MG63 (cell line): ENCODE data around the gene SH3RF2. TPM values are rescaled to one million over a fixed set of nuclear protein-coding genes. Genes with fewer than 3 reads are reported as not detected.

Experiments used
- DNase-seq: peaks from one replicate; pipeline ENCODE4 v3.0.0-alpha.2; 2020
- H3K27me3 ChIP-seq: fragments of 250-450 bp; sonication (Bioruptor Pico); 2 replicates; pipeline ENCODE4 v1.5.1; 2020; ENCODE audit warnings: mild to moderate bottlenecking, moderate library complexity
- H3K36me3 ChIP-seq: fragments of 250-450 bp; sonication (Bioruptor Pico); 2 replicates; pipeline ENCODE4 v1.5.1; 2020; ENCODE audit warnings: mild to moderate bottlenecking, moderate library complexity
- H3K4me3 ChIP-seq: fragments of 250-450 bp; sonication (Bioruptor Pico); 2 replicates; pipeline ENCODE4 v1.5.1; 2020; ENCODE audit warnings: mild to moderate bottlenecking, moderate library complexity
- H3K9me3 ChIP-seq: fragments of 250-450 bp; sonication (Bioruptor Pico); 2 replicates; pipeline ENCODE4 v1.5.1; 2020; ENCODE audit warnings: mild to moderate bottlenecking, moderate library complexity
- total RNA-seq: library from RNA; depleted of rRNA; stranded (reverse); fragments of >200 nt; shearing (Covaris generic); gene quantifications from 2 replicates; pipeline ENCODE4 v1.2.3, GENCODE V29; 2014; ENCODE audit warnings: low replicate concordance

SH3RF2 gene
- total RNA-seq, 1 experiment from 2014 or later = 0.26 TPM

- Histone ChIP-seq H3K27me3 (no peaks in the 10 kb centered on the region), H3K36me3 (no peaks in the 10 kb centered on the region), H3K9me3 (no peaks in the 10 kb centered on the region), H3K4me3 (no peak overlapping the region)
- no peak for DNase-seq
Measured at GRCh38 chr5:146026307-146027010, 90.1 kb downstream of the SH3RF2 start.

- Histone ChIP-seq H3K4me3 (no peak overlapping the region), H3K27me3 (no peaks in the 10 kb centered on the region), H3K9me3 (no peaks in the 10 kb centered on the region), H3K36me3 (no peaks in the 10 kb centered on the region)
- peak; percentile 54 for DNase-seq
Measured at GRCh38 chr5:146027751-146028150, 91.4 kb downstream of the SH3RF2 start.

- Histone ChIP-seq H3K27me3 (no peaks in the 10 kb centered on the region), H3K9me3 (no peaks in the 10 kb centered on the region), H3K4me3 (no peak overlapping the region), H3K36me3 (no peaks in the 10 kb centered on the region)
- DNase-seq = no peak
Measured at GRCh38 chr5:146032911-146033310, 96.5 kb downstream of the SH3RF2 start.

DNA sequence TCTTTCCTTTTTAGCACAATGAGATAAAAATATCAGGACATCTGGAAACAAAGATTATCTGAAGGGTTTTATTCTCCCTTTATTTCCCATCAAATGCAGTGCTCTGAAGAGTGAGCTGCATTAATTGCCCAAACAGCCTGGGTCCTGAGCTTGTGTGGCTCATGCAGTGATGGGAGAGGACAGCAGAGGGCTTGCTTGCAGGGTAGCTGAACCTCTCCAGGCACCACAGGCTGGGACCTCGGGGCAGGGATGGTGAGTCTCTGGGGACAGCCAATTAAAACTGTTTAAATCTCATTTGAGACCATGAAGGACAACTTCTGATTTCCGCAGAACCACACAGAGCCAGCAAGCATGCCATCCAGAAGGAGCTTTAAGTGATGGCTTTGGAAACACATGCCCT is 97.7 kb downstream of the SH3RF2 start:
- H3K27me3 ChIP-seq = no peaks in the 10 kb centered on the region
- no peak overlapping the region for H3K4me3 ChIP-seq
- no peaks in the 10 kb centered on the region for H3K36me3 ChIP-seq
- DNase-seq = no peak
- H3K9me3 ChIP-seq = no peaks in the 10 kb centered on the region

DNA sequence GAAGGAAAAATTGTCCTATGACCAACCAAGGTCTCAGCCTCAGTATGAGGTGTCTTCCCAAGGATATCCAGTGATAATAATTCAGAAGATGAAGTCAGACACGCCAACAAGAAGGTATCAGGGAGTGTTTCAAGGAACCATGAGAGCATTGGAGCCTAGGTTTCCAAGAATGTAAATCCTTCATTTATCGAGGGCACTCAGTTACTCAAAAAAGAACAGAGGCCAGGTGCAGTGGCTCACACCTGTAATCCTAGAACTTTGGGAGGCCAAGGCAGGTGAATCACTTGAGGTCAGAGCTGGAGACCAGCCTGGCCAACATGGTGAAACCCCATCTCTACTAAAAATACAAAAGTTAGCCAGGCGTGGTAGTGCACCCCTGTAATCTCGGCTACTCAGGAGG is 98.2 kb downstream of the SH3RF2 start:
- Histone ChIP-seq H3K36me3 (no peaks in the 10 kb centered on the region), H3K9me3 (no peaks in the 10 kb centered on the region), H3K27me3 (no peaks in the 10 kb centered on the region), H3K4me3 (no peak overlapping the region)
- no peak for DNase-seq

GRCh38 chr5:146039420-146039819 is 103.0 kb downstream of the SH3RF2 start:
- Histone ChIP-seq H3K9me3 (no peaks in the 10 kb centered on the region), H3K27me3 (no peaks in the 10 kb centered on the region), H3K4me3 (no peak overlapping the region), H3K36me3 (no peaks in the 10 kb centered on the region)
- no peak for DNase-seq

DNA sequence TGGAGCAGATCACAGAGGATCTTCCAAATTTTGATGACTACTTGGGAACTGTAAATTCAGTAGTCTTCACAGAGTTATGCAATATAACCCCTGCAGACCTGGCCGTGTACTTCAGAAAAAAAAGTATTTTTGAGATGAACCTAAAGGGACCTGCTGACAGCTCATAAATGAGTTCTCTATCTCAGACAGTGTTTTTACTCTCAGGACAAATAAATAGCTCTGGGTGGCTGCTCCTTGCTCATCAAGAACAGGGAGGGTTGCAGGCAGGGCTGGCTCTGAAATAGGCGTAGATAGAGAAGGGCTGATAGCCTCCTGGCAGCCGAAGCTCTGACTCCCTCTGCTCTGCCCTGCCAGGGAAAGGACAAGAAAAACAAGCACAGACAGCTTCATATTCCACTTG is 104.1 kb downstream of the SH3RF2 start:
- no peak for DNase-seq
- H3K27me3 ChIP-seq = no peaks in the 10 kb centered on the region
- no peak overlapping the region for H3K4me3 ChIP-seq
- no peaks in the 10 kb centered on the region for H3K9me3 ChIP-seq
- H3K36me3 ChIP-seq = no peaks in the 10 kb centered on the region

- Histone ChIP-seq H3K27me3 (no peaks in the 10 kb centered on the region), H3K9me3 (no peaks in the 10 kb centered on the region)
- no peak for DNase-seq
Measured at GRCh38 chr5:146041180-146041789, 104.9 kb downstream of the SH3RF2 start.

DNA sequence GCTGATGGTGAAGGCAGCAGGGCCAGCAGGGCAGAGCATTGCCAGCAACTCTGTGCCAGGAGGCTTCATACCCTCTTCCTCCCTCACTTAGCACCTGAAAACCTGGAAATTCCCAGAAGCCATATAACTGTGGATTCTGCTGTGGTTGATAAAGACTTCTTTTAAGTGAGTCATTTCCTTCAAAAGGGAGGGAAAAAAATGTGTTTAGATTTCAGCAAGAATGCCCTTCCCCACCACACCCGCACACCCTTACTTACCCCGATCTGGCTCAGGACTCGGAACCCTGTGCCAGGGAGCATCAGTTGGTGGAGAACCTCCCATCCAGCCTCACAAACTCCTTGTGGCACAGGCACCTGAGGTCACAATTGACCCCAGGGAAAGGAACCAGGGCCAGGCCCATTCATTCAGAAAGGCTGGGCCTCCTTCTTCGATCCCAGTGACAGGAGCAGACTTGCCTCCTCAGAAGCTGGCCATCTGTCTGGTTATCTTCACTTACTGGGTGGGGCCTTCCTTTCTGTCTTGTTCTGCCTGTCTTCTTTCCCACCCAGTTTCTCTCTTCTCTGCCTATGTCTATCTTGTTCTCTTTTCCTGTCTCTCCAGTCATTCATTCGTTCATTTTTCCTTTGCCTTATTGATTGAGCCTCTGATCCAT is 106.4 kb downstream of the SH3RF2 start:
- Histone ChIP-seq H3K9me3 (no peaks in the 10 kb centered on the region), H3K27me3 (no peaks in the 10 kb centered on the region), H3K36me3 (no peaks in the 10 kb centered on the region), H3K4me3 (no peak overlapping the region)
- DNase-seq = peak; percentile 79

More at GRCh38 chr5:146041180-146041789, 104.9 kb downstream of the SH3RF2 start:
- Histone ChIP-seq H3K36me3 (no peaks in the 10 kb centered on the region), H3K4me3 (no peak overlapping the region)

DNA sequence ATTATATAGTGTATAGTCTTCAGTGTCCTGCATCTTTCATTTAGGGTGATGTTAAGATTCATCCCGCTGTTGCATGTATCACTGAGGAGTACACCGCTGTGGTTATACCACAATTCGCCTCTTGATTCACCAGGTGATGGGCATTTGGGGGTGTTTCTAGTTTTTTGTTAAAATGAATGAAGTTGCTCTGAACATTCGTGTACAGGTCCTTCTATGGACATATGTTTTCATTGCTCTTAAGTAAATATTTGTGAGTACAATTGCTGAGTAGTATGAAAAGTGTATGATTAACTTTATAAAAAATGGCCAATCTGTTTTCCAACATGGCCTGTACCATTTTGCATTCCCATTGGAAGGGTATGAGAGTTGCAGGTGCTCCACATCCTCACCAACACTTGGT is 107.3 kb downstream of the SH3RF2 start:
- Histone ChIP-seq H3K9me3 (no peaks in the 10 kb centered on the region), H3K4me3 (no peak overlapping the region), H3K27me3 (no peaks in the 10 kb centered on the region), H3K36me3 (no peaks in the 10 kb centered on the region)
- no peak for DNase-seq

DNA sequence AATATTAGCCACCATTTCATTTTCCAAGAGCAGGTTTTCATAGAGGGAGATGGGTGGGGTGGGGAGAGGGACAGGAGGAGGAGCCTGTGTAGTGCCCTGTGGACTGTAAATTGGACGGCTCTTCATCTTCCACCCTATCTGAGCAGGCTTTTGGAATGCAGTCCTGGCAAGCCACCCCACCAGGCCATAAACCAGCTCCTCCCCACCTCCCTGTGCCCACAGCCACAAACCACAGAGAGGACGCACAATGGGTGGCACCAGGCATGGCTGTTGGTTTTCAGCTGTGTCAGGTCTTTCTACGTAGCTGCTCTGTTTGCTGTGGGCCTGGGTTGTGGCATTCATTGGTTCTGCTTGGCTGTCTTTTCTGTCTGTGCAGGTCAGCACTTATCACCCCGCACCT is 111.0 kb downstream of the SH3RF2 start:
- Histone ChIP-seq H3K27me3 (no peaks in the 10 kb centered on the region), H3K4me3 (no peak overlapping the region), H3K36me3 (no peaks in the 10 kb centered on the region), H3K9me3 (no peaks in the 10 kb centered on the region)
- no peak for DNase-seq

GRCh38 chr5:146048994-146049703 is 112.8 kb downstream of the SH3RF2 start:
- Histone ChIP-seq H3K27me3 (no peaks in the 10 kb centered on the region), H3K9me3 (no peaks in the 10 kb centered on the region), H3K36me3 (no peaks in the 10 kb centered on the region), H3K4me3 (no peak overlapping the region)
- DNase-seq = peak; percentile 44

DNA sequence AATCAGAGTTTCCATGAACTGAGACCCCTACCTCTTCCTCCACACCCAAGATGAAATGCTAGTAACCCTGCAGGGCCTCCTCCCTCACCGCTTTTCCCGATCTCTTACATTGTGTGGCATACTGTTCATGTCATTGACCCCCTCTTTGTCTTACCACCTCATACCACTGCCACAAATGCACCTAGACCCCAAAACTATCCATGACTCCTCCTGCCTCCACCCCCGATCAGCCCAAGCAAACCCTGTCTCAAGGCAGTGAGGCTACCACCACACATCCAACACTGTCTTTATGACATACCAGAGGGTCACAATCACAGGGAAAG is 113.3 kb downstream of the SH3RF2 start:
- no peak for DNase-seq
- H3K9me3 ChIP-seq = no peaks in the 10 kb centered on the region
- no peaks in the 10 kb centered on the region for H3K27me3 ChIP-seq
- no peak overlapping the region for H3K4me3 ChIP-seq
- no peaks in the 10 kb centered on the region for H3K36me3 ChIP-seq

- Histone ChIP-seq H3K36me3 (no peaks in the 10 kb centered on the region), H3K27me3 (no peaks in the 10 kb centered on the region), H3K4me3 (no peak overlapping the region), H3K9me3 (no peaks in the 10 kb centered on the region)
- DNase-seq = no peak
Measured at GRCh38 chr5:146050086-146050485, 113.7 kb downstream of the SH3RF2 start.

DNA sequence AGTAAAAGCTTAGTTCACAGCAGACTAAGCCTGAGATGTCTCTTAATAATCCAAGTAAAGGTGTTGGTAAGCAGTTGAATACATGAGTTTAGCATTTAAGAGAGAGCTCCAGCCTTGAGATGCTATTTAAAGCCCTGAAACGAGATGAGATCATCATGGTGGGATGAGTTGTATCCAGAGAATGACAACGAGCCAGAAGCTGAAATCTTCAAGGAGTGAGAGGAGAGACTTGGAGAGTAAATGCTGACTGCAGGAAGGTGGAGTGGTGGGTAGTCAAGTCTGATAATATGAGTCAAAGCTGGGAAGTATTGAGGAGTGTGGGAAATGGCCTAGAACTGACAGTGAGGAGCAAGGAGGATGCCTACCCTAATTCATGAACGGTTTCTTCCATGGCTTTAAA is 115.3 kb downstream of the SH3RF2 start:
- Histone ChIP-seq H3K36me3 (no peaks in the 10 kb centered on the region), H3K9me3 (no peaks in the 10 kb centered on the region), H3K27me3 (no peaks in the 10 kb centered on the region), H3K4me3 (no peak overlapping the region)
- no peak for DNase-seq

- DNase-seq = no peak
- no peaks in the 10 kb centered on the region for H3K27me3 ChIP-seq
Measured at GRCh38 chr5:146052780-146053179, 116.4 kb downstream of the SH3RF2 start.

GRCh38 chr5:146055432-146055831 is 119.1 kb downstream of the SH3RF2 start:
- H3K4me3 ChIP-seq = no peak overlapping the region
- DNase-seq = no peak
- no peaks in the 10 kb centered on the region; the same call in 1 of the 2 replicates for H3K27me3 ChIP-seq
- H3K9me3 ChIP-seq = no peaks in the 10 kb centered on the region
- no peaks in the 10 kb centered on the region for H3K36me3 ChIP-seq

More at GRCh38 chr5:146052780-146053179, 116.4 kb downstream of the SH3RF2 start:
- no peaks in the 10 kb centered on the region for H3K36me3 ChIP-seq
- no peak overlapping the region for H3K4me3 ChIP-seq
- H3K9me3 ChIP-seq = no peaks in the 10 kb centered on the region
